Upper lobe of left lung (tissue), 4 donors: ENCODE results near the gene TCEAL8.

Experiments
- EP300 ChIP-seq, 4 donors: sonication (generic); formaldehyde crosslinking; IDR thresholded peaks; one replicate each; pipeline ENCODE4 v1.5.1; 2017; ENCODE audit warnings: antibody characterized with exemption in 4 of 4, control low read depth in 2 of 4
- TF ChIP-seq, protein P1 (sequence below), 6 experiments: fragments of 450-650 bp in 4 of 6; fragments of 200-600 bp in 2 of 6; sonication (generic) in 2 of 6; IDR thresholded peaks; one replicate each; pipeline ENCODE4 v1.5.1; 2016 to 2019; ENCODE audit warnings: antibody characterized with exemption in 6 of 6

DNA sequence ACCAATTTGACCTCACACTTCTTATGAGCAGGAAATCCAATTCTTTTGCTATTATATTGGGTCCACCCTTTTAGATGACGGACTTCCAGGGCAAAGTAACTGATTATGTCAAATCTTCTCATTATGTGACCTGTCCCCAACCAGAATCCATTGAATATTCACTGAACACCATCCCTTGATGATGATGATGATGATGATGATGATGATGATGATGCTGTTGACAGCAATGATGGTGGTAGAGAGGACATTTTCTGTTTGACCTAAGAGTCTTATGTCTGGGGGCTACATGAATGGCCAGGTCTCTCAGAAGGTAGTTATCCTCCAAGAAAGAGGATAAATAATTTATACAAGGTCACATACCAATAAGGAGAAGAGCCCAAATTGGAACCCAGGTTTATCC is 5.2 kb downstream of the TCEAL8 start:
- TF ChIP-seq, protein P1, sequence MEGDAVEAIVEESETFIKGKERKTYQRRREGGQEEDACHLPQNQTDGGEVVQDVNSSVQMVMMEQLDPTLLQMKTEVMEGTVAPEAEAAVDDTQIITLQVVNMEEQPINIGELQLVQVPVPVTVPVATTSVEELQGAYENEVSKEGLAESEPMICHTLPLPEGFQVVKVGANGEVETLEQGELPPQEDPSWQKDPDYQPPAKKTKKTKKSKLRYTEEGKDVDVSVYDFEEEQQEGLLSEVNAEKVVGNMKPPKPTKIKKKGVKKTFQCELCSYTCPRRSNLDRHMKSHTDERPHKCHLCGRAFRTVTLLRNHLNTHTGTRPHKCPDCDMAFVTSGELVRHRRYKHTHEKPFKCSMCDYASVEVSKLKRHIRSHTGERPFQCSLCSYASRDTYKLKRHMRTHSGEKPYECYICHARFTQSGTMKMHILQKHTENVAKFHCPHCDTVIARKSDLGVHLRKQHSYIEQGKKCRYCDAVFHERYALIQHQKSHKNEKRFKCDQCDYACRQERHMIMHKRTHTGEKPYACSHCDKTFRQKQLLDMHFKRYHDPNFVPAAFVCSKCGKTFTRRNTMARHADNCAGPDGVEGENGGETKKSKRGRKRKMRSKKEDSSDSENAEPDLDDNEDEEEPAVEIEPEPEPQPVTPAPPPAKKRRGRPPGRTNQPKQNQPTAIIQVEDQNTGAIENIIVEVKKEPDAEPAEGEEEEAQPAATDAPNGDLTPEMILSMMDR (IDR thresholded peaks at IDR 0.05) = no peak
- TF ChIP-seq EP300 (IDR thresholded peaks at IDR 0.05) = no peak
